HG02678 (cell line): ENCODE data around the gene FAT4.

ENCODE experiments used
- ATAC-seq: cut with Tn5 transposase; IDR thresholded peaks from one replicate; pipeline ENCODE4 v1.9.1; 2021; ENCODE audit warnings: mild to moderate bottlenecking, moderate library complexity; ENCODE audit not compliant: unreplicated experiment

The FAT4 gene, protein sequence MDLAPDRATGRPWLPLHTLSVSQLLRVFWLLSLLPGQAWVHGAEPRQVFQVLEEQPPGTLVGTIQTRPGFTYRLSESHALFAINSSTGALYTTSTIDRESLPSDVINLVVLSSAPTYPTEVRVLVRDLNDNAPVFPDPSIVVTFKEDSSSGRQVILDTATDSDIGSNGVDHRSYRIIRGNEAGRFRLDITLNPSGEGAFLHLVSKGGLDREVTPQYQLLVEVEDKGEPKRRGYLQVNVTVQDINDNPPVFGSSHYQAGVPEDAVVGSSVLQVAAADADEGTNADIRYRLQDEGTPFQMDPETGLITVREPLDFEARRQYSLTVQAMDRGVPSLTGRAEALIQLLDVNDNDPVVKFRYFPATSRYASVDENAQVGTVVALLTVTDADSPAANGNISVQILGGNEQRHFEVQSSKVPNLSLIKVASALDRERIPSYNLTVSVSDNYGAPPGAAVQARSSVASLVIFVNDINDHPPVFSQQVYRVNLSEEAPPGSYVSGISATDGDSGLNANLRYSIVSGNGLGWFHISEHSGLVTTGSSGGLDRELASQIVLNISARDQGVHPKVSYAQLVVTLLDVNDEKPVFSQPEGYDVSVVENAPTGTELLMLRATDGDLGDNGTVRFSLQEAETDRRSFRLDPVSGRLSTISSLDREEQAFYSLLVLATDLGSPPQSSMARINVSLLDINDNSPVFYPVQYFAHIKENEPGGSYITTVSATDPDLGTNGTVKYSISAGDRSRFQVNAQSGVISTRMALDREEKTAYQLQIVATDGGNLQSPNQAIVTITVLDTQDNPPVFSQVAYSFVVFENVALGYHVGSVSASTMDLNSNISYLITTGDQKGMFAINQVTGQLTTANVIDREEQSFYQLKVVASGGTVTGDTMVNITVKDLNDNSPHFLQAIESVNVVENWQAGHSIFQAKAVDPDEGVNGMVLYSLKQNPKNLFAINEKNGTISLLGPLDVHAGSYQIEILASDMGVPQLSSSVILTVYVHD (N-terminal part only)

DNA sequence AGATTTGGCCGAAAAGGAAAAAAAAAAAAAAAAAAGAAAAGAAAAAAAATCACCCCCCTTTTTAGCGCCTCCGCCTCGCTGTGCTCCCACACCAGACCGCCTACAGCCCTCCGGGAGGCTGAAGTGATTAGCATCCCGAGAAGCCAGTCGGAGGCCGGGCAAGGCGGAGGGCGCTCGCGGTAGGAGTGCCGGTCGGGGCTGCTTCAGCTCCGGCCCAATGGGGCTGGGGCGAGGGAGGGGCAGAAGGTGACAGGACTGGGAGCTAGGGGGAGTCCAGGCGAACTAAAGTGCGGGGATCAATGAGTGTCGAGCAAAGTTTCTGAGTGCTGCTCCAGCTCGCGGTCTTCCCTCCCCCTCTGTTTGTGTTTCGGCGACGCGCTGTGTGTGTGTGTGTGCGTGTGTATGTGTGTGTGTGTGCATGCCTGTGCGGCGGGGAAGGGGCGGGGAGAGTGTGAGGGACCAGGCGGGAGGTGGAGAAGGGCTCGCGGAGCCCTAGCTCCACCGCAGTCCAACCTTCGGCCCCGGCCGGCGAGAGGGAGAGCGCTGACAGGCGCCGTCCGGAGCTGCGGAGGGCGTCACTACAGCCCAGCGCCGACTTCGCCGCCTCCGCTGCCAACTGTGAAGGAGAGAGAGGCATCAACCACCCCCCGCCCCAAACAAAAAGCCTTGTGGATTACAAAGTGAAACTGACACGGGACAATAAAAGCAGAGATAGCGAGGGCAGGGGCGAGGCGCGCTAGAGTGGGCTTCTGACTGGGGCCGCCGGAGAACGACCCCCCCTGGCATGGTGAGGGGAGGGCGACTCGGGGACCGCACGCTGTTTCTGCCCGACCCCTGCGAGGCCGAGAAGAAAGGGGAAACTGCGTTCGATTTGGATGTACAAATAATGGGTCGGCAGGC, at the start of gene FAT4:
Gene FAT4, plus strand, starts transcription at position 280 of the 900 bp plus-strand sequence. CDS start 1,457 bp downstream, outside the sequence.
- peak; percentile 82 for ATAC-seq

DNA sequence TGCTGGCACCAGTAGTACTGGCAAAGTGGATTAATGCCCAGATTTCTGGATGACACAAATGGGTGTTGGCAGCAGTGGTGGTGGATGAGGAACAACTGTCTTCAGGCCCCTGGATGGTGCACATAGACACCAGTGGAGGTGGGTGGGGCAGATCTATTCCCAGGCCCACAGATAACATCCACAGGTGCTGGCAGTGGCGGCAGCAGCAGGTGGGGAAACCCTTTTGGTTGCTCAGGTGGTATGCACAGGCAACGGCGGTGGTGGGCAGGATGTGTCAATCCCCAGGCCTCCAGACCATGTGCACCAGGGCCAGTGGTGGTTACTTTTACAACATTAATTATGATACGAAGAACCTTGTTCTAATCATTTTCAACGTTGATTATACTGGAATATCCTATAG, 48.9 kb upstream of the FAT4 start:
- ATAC-seq: no peak

DNA sequence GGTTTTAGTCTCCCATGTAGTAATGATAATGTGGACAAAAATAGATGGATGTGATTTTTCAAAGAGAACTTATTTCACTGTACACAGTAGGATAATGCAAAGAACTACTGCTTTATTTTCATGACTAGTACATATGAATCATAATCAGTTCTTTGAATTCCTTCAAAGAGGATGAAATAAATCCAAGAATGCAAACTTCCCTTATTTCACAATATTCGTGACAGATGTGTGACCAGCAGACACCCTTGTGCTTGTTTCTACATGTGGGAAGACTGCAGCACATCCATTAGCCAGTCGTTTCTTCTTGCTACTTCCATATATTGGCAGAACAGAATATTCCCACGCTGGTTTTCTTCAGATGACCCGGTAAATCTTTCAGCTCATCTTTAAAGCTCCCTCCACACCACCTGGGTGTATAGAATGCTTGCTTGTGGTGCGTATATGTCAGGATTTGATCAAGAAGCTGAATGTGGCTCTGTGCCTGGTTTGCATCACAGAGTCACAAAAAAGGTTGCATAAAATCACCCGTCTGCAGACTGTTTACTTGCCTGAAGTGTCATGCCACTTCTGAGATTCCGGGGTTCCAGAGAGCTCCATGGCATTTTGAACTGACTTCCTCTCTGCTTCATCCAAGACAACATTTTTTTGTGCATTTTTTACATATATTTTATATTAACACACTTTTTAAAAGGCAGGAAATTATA, 47.7 kb upstream of the FAT4 start:
- ATAC-seq: no peak

DNA sequence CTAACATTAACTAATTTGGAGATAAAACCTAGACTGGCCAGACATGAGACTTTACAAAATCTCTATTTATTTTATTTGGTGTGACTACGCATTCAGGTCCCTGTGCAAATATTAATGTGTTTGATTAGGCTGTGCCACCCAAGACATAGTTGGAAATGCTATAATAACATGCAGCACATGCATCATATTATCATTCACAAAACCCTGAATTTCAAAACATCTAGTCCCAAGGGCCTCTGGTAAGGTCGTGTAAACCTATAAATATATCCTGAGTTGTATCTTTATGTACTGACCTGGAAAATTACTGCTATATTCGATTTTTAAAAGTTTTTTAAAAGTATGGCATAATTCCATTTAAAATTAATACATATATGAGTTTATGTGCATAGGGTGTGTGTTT, 47.1 kb upstream of the FAT4 start:
- ATAC-seq: no peak

DNA sequence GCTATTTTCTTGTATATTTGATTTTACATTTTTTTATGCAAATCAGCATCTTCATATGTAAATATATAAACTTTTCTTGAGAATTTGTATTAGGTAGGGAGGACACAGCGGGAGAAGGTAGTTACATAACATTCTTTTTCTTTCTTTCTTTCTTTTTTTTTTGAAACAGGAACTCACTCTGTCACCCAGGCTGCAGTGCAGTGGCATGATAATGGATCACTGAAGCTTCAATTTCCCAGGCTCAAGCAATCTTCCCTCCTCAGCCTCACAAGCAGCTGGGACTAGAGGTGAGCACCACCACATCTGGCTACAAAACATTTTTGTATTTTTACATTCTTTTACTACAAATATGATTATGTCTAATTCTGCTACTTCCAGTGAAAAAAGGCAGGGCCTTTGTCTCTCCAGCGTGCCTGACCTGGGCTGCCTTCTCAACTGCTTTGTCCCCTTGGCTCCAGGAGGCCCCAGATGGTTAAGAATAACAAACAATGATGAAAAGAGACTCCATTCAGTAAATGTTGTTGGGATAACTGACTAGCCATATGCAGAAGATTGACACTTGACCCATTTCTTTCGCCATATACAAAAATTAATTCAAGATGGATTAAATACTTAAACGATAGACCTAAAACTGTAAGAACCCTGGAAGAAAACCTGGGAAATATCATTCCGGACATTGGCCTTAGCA, 46.5 kb upstream of the FAT4 start:
- ATAC-seq: no peak

DNA sequence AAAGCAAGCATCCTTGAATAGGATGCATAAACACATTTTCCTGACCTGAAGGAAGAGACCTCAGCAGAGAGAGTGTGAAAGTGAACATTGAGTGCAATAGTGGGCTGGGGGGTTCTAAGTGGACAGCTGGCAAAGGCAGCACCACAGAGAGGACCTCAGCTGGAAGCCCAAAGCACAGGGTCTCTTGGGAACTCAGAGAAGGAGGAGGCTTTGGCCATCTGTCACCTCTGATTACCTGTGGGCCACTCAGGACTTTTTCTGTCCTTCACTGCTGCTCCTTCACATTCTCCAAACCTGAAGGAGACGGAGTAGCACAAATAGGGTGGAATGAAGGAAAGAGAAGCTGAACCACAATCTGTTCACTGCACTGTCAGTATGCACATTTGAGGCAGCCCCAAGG, 37.9 kb upstream of the FAT4 start:
- no peak for ATAC-seq

DNA sequence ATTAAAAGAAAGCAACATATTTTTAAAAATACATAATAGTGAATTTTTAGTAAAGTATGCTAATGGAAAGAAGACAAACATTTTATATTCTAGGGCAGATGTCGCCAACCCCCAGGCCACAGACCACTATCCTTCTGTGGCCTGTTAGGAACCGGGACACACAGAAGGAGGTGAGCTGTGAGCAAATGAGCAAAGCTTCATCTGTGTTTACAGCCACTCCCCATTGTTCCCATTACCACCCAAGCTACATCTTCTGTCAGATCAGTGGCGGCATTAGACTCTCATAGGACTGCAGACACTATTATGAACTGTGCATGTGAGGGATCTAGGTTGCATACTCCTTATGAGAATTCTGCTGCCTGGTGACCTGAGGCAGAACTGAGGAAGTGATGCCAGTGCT, 37.0 kb upstream of the FAT4 start:
- ATAC-seq: no peak

DNA sequence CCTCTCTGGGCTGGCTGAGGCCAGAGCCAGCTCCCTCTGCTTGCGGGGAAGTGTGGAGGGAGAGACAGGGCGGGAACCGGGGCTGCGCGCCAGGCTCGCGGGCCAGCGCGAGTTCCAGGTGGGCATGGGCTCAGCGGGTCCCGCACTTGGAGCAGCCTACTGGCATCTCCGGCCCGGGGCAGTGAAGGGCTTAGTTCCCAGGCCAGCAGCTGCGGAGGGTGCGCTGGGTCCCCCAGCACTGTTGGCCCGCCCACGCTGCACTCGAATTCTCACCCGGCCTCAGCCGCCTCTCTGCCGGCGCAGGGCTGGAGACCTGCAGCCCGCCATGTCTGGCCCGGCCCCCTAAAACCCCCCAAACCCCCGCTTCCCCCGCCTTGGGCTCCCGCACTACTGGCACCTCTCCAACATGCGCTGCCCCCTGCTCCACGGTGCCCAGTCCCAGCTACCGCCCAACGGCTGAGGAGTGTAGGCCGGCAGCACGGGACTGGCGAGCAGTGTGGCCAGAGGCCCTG, 33.8 kb upstream of the FAT4 start:
- ATAC-seq: no peak

DNA sequence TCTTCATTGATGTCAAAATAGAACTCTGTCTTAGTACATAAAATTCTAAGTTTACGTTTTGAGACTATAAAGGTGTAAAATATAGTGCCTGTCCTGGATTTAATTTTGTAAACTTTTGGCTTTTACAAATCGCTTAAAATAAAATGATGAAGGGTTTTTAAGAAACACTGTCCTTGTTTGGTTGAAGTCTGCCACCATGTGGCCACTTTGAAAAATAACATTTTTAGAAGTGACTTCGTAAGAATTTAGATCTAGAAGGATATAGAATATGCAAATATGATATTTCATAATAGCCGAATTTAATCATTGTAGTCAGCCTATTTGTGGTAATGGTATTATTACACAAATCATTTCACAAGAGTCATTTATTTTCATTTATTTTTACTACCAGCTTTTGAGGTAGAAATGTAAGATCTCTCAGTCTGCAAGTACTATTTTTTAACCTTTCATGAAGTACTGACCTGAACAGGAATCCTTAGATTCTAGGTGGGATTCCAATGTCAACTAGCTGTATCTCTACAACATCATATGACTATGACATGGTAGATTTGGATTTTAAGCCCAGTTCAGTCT, 31.0 kb upstream of the FAT4 start:
- ATAC-seq: peak; percentile 69

DNA sequence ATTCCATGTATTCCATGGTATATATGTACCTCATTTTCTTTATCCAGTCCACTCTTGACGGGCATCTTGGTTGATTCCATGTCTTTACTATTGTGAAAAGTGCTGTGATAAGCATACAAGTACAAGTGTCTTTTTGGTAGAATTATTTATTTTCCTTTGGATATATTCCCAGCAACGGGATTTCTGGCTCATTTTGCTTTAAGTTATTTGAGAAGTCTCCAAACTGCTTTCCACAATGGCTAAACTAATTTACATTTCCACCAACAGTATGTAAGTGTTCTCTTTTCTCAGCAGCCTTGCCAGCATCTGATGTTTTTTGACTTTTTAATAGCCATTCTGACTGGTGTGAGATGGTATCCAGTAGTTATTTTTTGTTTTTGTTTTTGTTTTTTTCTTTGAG, 17.6 kb upstream of the FAT4 start:
- ATAC-seq: no peak

DNA sequence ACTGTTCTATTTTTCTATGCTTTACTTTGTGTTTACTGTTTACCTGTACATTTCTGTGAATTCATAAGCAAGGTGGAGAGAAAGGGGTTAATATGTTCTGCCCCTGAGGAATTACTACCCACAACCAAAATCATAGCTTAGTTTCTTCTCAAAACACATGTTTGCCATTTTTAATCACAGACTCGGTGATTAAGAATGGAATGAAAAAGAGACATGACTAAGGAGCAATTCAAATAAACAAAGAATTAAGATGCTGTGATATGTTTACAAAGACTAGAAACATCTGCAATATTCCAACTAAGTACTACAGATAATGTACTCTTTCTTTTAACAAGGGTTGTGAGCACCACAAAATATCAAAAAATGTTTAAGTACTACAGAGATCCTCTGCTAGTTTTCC, 11.7 kb upstream of the FAT4 start:
- no peak for ATAC-seq

DNA sequence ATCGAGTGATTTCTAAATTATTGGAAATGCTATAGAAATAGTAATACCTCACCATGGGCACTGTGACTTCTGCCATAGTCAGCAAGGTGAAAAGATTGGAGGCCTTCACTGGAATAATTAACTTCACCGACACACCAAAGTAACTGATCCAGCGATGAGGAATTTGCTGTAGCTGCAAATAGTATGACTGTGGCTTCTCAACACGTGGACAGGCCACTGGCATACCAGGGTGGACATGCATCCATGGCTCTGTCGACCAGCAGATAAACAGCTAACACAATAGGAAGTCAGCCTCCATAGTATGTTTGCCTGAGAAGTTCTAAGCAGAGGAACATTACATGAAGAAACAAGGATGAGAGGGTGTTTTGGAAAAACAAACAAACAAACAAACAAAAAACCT, 10.9 kb upstream of the FAT4 start:
- no peak for ATAC-seq

DNA sequence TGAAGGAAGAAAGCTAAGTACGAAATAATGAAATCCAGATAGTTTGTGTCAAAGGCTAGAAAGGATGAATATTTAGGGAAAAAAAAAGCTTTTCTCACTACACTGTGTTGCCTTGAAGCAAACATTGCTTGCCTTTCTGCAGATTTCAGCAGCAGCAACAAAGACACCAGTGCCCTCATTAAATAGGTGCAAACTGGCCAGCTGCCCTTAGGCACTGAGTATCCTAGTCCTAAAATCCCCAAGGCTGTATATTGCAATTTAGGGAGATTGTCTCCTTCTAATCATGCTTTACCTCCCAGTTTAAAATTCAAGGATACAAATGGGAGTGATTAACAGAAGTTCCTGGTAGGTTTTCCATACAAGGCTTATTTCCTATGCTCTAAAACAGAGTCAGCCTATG, 8.6 kb upstream of the FAT4 start:
- no peak for ATAC-seq

DNA sequence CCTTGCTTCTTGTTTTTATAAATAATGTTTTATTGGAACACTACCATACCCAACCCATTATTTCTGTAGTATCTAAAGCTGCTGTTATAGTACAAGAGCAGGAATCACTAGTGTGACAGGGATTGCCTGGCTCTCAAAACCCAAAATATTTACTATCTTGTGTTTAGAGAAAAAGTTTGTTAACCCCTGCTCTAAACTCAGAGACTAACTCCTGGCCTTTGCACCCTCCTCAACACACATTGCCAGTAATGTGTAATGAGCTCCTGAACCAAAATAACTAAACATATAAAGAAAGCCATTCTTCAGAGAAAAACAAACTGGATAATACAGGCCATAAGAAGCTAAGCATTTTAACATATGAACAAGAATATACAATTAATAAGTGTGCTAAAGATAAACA, 8.2 kb upstream of the FAT4 start:
- no peak for ATAC-seq

DNA sequence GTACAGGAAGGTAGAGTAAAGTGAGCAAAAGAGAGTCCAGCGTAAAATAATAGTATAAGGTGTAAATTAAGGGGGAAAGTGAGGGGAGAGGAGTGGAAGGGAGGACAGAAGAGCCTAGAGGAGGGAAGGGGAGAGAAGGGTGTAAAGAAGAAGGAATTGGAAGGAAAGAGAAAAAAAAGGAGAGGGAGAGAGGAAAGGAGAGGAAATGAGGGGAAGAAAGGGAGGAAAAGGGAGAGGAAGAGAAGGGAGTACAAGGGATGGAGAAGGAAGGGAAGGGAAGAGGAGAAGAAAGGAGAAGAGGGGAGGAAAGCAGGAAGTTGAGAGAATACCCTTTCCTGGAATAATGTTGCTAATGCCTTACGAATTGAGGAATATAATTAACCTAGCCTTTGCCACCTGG, 3.3 kb upstream of the FAT4 start:
- ATAC-seq: no peak

DNA sequence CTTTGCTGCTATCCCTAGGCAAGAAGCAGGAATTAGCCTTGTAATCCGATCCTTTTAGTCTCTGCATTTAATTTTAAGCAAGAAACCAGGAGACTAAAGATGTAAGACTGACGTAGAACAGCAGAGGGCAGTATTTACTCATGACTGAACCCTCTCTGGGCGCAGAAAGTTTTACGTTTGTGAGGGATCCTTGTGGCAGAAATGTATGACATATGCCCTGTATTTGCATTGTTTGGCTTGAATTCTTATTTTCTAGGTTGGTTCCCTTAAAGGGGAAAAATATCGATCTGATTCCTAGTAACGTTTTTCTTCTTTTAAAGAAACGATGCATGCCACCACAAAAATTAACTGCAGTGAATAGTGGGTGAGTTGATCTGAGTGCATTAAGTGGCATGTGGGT, 1.3 kb upstream of the FAT4 start:
- ATAC-seq: peak; percentile 42

DNA sequence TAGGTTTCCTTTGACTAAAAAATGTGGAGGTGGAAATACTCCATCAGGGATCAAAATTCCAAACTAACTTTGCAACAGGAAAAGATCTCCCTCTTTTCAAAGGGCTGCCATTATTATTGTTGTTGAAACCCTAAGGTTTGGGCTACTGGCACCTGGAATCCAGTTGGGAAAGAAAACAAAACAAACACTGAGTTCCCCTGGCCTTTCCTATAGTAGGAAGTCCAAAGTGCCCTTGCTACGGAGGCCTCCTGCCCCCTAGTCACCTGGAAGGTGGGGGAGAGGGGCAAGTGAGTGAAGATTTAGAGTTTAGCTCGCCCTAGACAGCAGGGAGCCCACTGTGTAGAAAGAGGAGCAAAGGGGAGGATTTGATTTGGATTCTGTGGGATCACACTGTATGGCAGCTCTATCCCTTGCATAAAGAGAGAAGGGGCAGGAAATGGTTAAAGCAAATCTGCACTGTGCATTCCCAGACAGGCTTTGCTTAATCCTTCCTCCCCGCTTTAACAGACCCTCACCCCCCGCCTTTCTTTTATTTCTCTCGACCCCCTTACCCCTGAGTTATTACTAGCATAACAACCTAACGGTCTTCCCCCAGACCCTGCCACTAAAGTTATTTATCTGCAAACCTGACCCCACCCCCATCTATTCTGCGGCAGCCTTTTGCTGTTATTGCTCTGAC, 627 bp upstream of the FAT4 start:
- no peak for ATAC-seq

DNA sequence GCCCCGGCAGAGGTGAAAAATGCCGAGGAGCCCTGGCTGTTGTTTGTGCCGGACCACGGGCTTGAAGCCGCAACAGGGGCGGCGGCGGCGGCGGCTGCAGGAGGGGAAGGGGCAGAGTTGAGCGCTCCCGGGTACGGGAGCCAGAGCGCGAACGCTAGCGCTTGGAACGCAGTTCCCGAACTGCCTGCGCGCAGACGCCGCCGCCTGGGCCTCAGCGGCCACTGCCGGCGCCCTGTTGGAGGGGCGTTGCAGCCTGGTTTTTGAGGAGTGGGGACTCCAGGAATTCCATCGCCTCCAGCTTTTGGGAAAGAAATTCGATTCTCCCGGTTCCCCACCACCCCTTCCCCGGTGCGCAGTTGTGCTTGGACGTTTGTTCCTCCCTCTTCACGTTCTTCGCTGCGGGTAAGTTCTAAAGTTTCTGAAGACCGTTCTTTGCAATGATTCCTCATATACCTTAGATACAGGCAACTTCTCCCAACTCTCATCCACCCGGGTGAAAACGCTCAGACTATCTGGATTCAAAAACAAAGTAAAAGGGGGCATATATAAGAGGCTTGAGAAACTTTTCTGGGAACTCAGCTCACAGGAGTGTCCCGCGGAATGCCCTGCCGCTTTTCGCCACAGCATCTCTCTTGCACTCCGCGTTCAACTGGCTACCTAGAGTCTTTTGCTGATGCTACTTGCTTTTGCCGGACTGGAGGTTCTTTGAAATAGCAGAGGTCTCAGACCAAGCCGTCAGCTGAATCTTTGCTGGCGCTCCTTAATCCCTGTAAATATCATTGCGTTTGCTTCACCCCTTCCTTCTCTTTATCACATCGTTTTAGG, 1.0 kb downstream of the FAT4 start:
- ATAC-seq: no peak
